ENCODE results near the gene EFHC1. TPM values are rescaled to one million over a fixed set of nuclear protein-coding genes. Genes with fewer than 3 reads are reported as not detected.

The EFHC1 gene
- total RNA-seq, 2 experiments from 2014 or later: 20.7 to 24.8 TPM

DNA sequence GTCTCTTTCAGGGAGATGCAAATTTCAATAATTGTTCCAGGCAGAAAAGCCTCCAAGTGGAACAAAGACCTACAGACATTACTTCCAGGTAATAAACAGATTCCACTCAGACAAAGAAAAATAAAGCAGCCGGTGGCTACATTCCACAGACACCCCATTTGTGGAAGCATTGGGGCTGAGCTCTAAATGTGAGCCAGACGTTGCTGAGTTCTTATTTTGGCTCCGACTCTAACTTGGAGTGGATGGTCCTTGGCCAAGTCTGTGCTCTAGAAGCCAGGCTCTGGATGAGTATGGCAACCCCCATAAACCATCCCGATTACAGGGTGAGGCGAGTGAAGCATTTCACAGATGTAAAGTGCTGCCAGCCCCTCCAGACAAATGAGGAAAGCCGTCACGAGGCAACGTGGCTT is 150.2 kb downstream of the EFHC1 start:
- TF ChIP-seq EZH2phosphoT487 (IDR thresholded peaks at IDR 0.05; ENCODE audit: borderline replicate concordance, low read depth, low read length): no peak
- TF ChIP-seq, protein P1, sequence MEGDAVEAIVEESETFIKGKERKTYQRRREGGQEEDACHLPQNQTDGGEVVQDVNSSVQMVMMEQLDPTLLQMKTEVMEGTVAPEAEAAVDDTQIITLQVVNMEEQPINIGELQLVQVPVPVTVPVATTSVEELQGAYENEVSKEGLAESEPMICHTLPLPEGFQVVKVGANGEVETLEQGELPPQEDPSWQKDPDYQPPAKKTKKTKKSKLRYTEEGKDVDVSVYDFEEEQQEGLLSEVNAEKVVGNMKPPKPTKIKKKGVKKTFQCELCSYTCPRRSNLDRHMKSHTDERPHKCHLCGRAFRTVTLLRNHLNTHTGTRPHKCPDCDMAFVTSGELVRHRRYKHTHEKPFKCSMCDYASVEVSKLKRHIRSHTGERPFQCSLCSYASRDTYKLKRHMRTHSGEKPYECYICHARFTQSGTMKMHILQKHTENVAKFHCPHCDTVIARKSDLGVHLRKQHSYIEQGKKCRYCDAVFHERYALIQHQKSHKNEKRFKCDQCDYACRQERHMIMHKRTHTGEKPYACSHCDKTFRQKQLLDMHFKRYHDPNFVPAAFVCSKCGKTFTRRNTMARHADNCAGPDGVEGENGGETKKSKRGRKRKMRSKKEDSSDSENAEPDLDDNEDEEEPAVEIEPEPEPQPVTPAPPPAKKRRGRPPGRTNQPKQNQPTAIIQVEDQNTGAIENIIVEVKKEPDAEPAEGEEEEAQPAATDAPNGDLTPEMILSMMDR (conservative IDR thresholded peaks at IDR 0.05; ENCODE audit: low read length): no peak
- no peak overlapping the region for H2AFZ ChIP-seq (ENCODE audit: low read length)
- H3K4me3 ChIP-seq (ENCODE audit: low read depth, low read length, poor library complexity, severe bottlenecking): no peak overlapping the region
- H3K36me3 ChIP-seq (ENCODE audit: insufficient read depth, low read length): peaks cover 13% of the 10 kb centered on the region; the same call in 1 of the 2 replicates
- no peak overlapping the region for H3K27ac ChIP-seq (ENCODE audit: low read depth, low read length, poor library complexity, severe bottlenecking)
- intact Hi-C loops (cut with micrococcal nuclease; ENCODE audit: unreplicated experiment): no loop called here
- peaks cover 21% of the 10 kb centered on the region for H4K20me1 ChIP-seq (ENCODE audit: insufficient read depth, low read length)
- peaks cover 74% of the 10 kb centered on the region for H3K4me1 ChIP-seq (ENCODE audit: insufficient read depth, low read length, poor library complexity, severe bottlenecking)
- ChIA-PET CTCF (ENCODE audit: unreplicated experiment) (interaction anchor here (0.9 to 1.5 kb wide), 2 partner anchors 17 to 77 kb away, joined by 3 to 4 read pairs; no protein-coding TSS in a partner anchor), POLR2A (interaction anchor here (0.6 to 1.1 kb wide), 6 partner anchors 12 to 118 kb away, joined by 3 to 5 read pairs (median 3); no protein-coding TSS in a partner anchor)
- H3K79me2 ChIP-seq (ENCODE audit: insufficient read depth, low read depth, low read length): peaks cover 94% of the 10 kb centered on the region
- no peaks in the 10 kb centered on the region for H3K9me3 ChIP-seq (ENCODE audit: low read length)
- DNase-seq (ENCODE audit: low spot score): no peak
- no peaks in the 10 kb centered on the region for H3K9me2 ChIP-seq (ENCODE audit: insufficient read depth, low read length)
- no TSS peak for BruUV-seq (replicated peaks)
- peak overlapping the region; percentile 43; the same call in 1 of the 2 replicates for H3K4me2 ChIP-seq (ENCODE audit: low read length)

DNA sequence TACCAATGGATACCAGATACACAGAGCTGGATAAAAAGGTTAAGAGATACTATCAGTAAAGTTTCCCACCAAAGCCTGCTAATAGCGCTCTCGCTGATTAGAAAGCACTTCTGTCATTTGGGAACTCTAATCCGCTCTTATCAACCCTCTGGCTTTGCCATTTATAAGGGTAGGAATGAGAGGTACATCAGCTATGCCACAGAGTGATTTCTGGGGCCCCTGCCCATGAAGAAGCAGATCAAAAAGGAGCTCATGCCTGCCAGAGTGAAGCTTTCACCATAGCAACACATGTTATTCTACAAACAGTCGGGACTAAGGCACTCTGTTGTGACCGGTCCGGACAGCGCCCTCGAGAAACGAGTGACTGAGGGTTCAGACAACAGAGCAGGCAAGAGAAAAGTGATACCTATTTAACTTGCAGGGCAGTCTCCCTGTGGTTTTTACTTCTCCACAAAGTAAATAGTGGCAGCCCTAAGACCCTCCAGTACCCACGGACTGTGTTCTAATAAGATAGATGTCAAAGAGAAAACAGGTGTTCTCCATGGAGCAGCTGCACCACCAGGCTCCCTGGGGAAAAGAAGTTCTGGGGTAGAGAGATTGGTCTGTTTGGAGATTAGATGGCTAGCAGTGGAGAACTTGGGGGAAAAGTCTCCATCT is 151.1 kb downstream of the EFHC1 start:
- Histone ChIP-seq H3K4me2 (ENCODE audit: low read length) (peak overlapping the region; percentile 40; the same call in 1 of the 2 replicates), H3K4me1 (ENCODE audit: insufficient read depth, low read length, poor library complexity, severe bottlenecking) (peaks cover 73% of the 10 kb centered on the region)

More for the DNA sequence above, 151.1 kb downstream of the EFHC1 start:
- Histone ChIP-seq H3K9me2 (ENCODE audit: insufficient read depth, low read length) (no peaks in the 10 kb centered on the region), H3K9me3 (ENCODE audit: low read length) (no peaks in the 10 kb centered on the region), H4K20me1 (ENCODE audit: insufficient read depth, low read length) (peaks cover 29% of the 10 kb centered on the region), H3K27ac (ENCODE audit: low read depth, low read length, poor library complexity, severe bottlenecking) (no peak overlapping the region), H2AFZ (ENCODE audit: low read length) (no peak overlapping the region), H3K36me3 (ENCODE audit: insufficient read depth, low read length) (peaks cover 13% of the 10 kb centered on the region; the same call in 1 of the 2 replicates), H3K4me3 (ENCODE audit: low read depth, low read length, poor library complexity, severe bottlenecking) (no peak overlapping the region), H3K79me2 (ENCODE audit: insufficient read depth, low read depth, low read length) (peaks cover 94% of the 10 kb centered on the region)
- POLR2A ChIA-PET: interaction anchor here (0.5 to 1.6 kb wide), 6 partner anchors 8 to 170 kb away, joined by 3 to 8 read pairs (median 4); no protein-coding TSS in a partner anchor
- intact Hi-C loops (cut with micrococcal nuclease; ENCODE audit: unreplicated experiment): no loop called here
- no TSS peak for BruUV-seq (replicated peaks)
- no peak for DNase-seq (ENCODE audit: low spot score)
- CTCF ChIA-PET (ENCODE audit: unreplicated experiment): interaction anchor here (0.6 to 1.5 kb wide), 2 partner anchors 18 to 152 kb away, joined by 3 to 4 read pairs; no protein-coding TSS in a partner anchor
- TF ChIP-seq, protein P1 (conservative IDR thresholded peaks at IDR 0.05; ENCODE audit: low read length): no peak
